ENCODE results near the gene DOLK. TPM values are rescaled to one million over a fixed set of nuclear protein-coding genes. Genes with fewer than 3 reads are reported as not detected.
"Not testable (repeated sequence)": the region's sequence is repeated elsewhere in the genome, so short reads cannot be mapped to it uniquely, and the experiment has no call there.

The DOLK gene
- total RNA-seq, 1 experiment from 2014 or later, result 20.1 TPM

DNA sequence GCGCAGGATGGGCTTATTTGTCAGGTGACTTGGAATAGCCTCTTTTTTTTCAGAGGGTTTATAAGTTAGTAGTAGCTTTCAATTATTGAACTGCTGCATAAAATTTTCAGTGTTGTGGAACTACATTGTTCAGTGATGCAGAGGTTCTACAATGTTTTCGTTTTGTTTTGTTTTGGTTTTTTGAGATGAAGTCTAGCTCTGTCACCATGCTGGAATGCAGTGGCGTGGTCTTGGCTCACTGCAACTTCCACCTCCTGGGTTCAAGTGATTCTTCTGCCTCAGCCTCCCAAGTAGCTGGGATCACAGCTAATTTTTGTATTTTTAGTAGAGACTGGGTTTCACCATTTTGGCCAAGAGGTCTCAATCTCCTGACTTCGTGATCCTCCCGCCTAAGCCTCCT, 22.1 kb upstream of the DOLK start:
- Histone ChIP-seq H2BK20ac (ENCODE audit: low read depth, low read length, poor library complexity, severe bottlenecking) (no peak overlapping the region), H2BK5ac (ENCODE audit: insufficient read length, low read length) (no peak overlapping the region), H3K79me1 (ENCODE audit: insufficient read depth, low read depth, low read length, poor library complexity, severe bottlenecking) (no peaks in the 10 kb centered on the region), H2BK12ac (ENCODE audit: insufficient read length, low read depth, low read length) (no peak overlapping the region), H3K79me2 (ENCODE audit: insufficient read depth, low read length) (no peaks in the 10 kb centered on the region), H2BK15ac (ENCODE audit: low read depth, low read length) (no peak overlapping the region), H2AFZ (ENCODE audit: low read length) (no peak overlapping the region), H3K4ac (ENCODE audit: low read depth, low read length) (no peak overlapping the region), H3K4me2 (ENCODE audit: insufficient read depth, insufficient read length, low read length) (no peak overlapping the region), H3K23me2 (ENCODE audit: insufficient read length, low read depth, low read length, poor library complexity, severe bottlenecking) (no peaks in the 10 kb centered on the region), H3K27ac (ENCODE audit: insufficient read length, low read depth, low read length) (no peak overlapping the region), H3K27me3 (ENCODE audit: insufficient read depth, low read length) (no peaks in the 10 kb centered on the region), H3K9me3 (ENCODE audit: control insufficient read depth, low read depth, low read length) (no peaks in the 10 kb centered on the region), H3K18ac (ENCODE audit: insufficient read length, low read depth, low read length) (no peak overlapping the region), H3K14ac (ENCODE audit: insufficient read depth, low read length) (no peak overlapping the region), H4K91ac (ENCODE audit: insufficient read length, low read depth, low read length) (no peak overlapping the region), H3K4me1 (ENCODE audit: insufficient read depth, low read length) (no peaks in the 10 kb centered on the region), H3T11ph (ENCODE audit: low read length) (no peak overlapping the region), H3K23ac (ENCODE audit: insufficient read length, low read depth, low read length) (no peak overlapping the region), H3K9ac (ENCODE audit: extremely low read depth, insufficient read length, low read length) (no peak overlapping the region), H3K56ac (ENCODE audit: insufficient read length, low read depth, low read length) (no peak overlapping the region), H2AK5ac (ENCODE audit: insufficient read length, low read length) (no peak overlapping the region), H2BK120ac (ENCODE audit: low read depth, low read length, poor library complexity, severe bottlenecking) (no peak overlapping the region), H4K20me1 (ENCODE audit: control insufficient read depth, insufficient read depth, insufficient read length) (no peaks in the 10 kb centered on the region), H4K5ac (ENCODE audit: insufficient read length, low read depth, low read length) (no peak overlapping the region), H4K8ac (replicated peaks; ENCODE audit: insufficient read length, low read depth, low read length) (no peak overlapping the region)
- no peaks in the 10 kb centered on the region for H3K9me3 Mint-ChIP-seq
- H3K27me3 Mint-ChIP-seq (ENCODE audit: low read depth), result no peaks in the 10 kb centered on the region
- H3K4me3 Mint-ChIP-seq, result no peak overlapping the region
- TF ChIP-seq CTCF (conservative IDR thresholded peaks at IDR 0.05), result no peak
- no peak for DNase-seq
- no peak overlapping the region for H3K27ac Mint-ChIP-seq
- H3K36me3 Mint-ChIP-seq (ENCODE audit: insufficient read depth in 1 of 3, low read depth in 3 of 3), result peaks cover 26 to 71% (median 60%) of the 10 kb centered on the region in 3 experiments; a peak in 6 of 7 replicates
- H3K4me1 Mint-ChIP-seq, result no peaks in the 10 kb centered on the region
- WGBS (ENCODE audit: extremely low coverage, insufficient read length, low lambda C conversion rate), result no CpG with 5 or more reads among the region's 5 CpGs

GRCh38 chr9:128961403-128961802, 14.0 kb upstream of the DOLK start:
- not testable (repeated sequence) for H3T11ph ChIP-seq (ENCODE audit: low read length); H2BK120ac ChIP-seq (ENCODE audit: low read depth, low read length, poor library complexity, severe bottlenecking); H3K9me3 ChIP-seq (ENCODE audit: control insufficient read depth, low read depth, low read length); H3K4ac ChIP-seq (ENCODE audit: low read depth, low read length); H2BK15ac ChIP-seq (ENCODE audit: low read depth, low read length); H4K91ac ChIP-seq (ENCODE audit: insufficient read length, low read depth, low read length); H3K27me3 Mint-ChIP-seq (ENCODE audit: low read depth); H3K79me1 ChIP-seq (ENCODE audit: insufficient read depth, low read depth, low read length, poor library complexity, severe bottlenecking); H2BK20ac ChIP-seq (ENCODE audit: low read depth, low read length, poor library complexity, severe bottlenecking); H4K20me1 ChIP-seq (ENCODE audit: control insufficient read depth, insufficient read depth, insufficient read length); H3K27ac Mint-ChIP-seq; H3K79me2 ChIP-seq (ENCODE audit: insufficient read depth, low read length); H3K27ac ChIP-seq (ENCODE audit: insufficient read length, low read depth, low read length); H3K4me1 ChIP-seq (ENCODE audit: insufficient read depth, low read length); H2BK5ac ChIP-seq (ENCODE audit: insufficient read length, low read length); DNase-seq; H3K9ac ChIP-seq (ENCODE audit: extremely low read depth, insufficient read length, low read length); H3K14ac ChIP-seq (ENCODE audit: insufficient read depth, low read length); H3K9me3 Mint-ChIP-seq; H3K4me1 Mint-ChIP-seq; H4K8ac ChIP-seq (replicated peaks; ENCODE audit: insufficient read length, low read depth, low read length); H3K4me2 ChIP-seq (ENCODE audit: insufficient read depth, insufficient read length, low read length); H4K5ac ChIP-seq (ENCODE audit: insufficient read length, low read depth, low read length); H2AK5ac ChIP-seq (ENCODE audit: insufficient read length, low read length); H3K23me2 ChIP-seq (ENCODE audit: insufficient read length, low read depth, low read length, poor library complexity, severe bottlenecking); H3K27me3 ChIP-seq (ENCODE audit: insufficient read depth, low read length); H3K23ac ChIP-seq (ENCODE audit: insufficient read length, low read depth, low read length); H2BK12ac ChIP-seq (ENCODE audit: insufficient read length, low read depth, low read length); H3K18ac ChIP-seq (ENCODE audit: insufficient read length, low read depth, low read length); H3K4me3 Mint-ChIP-seq; H3K56ac ChIP-seq (ENCODE audit: insufficient read length, low read depth, low read length); H2AFZ ChIP-seq (ENCODE audit: low read length)
- WGBS (ENCODE audit: extremely low coverage, insufficient read length, low lambda C conversion rate), result no CpG with 5 or more reads among the region's 9 CpGs
- H3K36me3 Mint-ChIP-seq (ENCODE audit: insufficient read depth in 1 of 3, low read depth in 3 of 3), result peaks cover 32 to 75% (median 53%) of the 10 kb centered on the region in 3 experiments
